Upper lobe of left lung (tissue), 4 donors: ENCODE measurements around the gene LGALS3.

Experiments
- CTCF ChIP-seq, 6 experiments: fragments of 450-650 bp in 4 of 6; fragments of 200-600 bp in 2 of 6; sonication (generic) in 2 of 6; IDR thresholded peaks; one replicate each; pipeline ENCODE4 v1.5.1; 2016 to 2019; ENCODE audit warnings: antibody characterized with exemption in 6 of 6
- EP300 ChIP-seq, 4 donors: sonication (generic); formaldehyde crosslinking; IDR thresholded peaks; one replicate each; pipeline ENCODE4 v1.5.1; 2017; ENCODE audit warnings: antibody characterized with exemption in 4 of 4, control low read depth in 2 of 4
- POLR2A ChIP-seq, 4 donors: fragments of 450-650 bp; IDR thresholded peaks; one replicate each; pipeline ENCODE4 v1.5.1; 2016 to 2017; ENCODE audit warnings: antibody characterized with exemption in 4 of 4, mild to moderate bottlenecking in 2 of 4
- POLR2AphosphoS5 ChIP-seq, 2 donors: sonication (generic); formaldehyde crosslinking; IDR thresholded peaks; one replicate each; pipeline ENCODE4 v1.5.1; 2017; ENCODE audit warnings: antibody characterized with exemption in 2 of 2

GRCh38 chr14:55117803-55118441 lies 11.1 kb upstream of the LGALS3 start:
- TF ChIP-seq CTCF (IDR thresholded peaks at IDR 0.05) (no peak), POLR2A (IDR thresholded peaks at IDR 0.05) (no peak), POLR2AphosphoS5 (IDR thresholded peaks at IDR 0.05) (peak in 1 of 2 donors; percentile 31), EP300 (IDR thresholded peaks at IDR 0.05) (peak in 1 of 4 donors; percentile 3)
